Osteoblast (primary cell): Measurements from ENCODE around the gene PPP2R5E. TPM values are rescaled to one million over a fixed set of nuclear protein-coding genes. Genes with fewer than 3 reads are reported as not detected.
A peak's percentile ranks its signal among the peaks of the same experiment; 100 is the strongest.

Source experiments
- DNase-seq: peaks from one replicate; pipeline ENCODE4 v3.0.0; 2011; ENCODE audit warnings: low spot score, mixed read lengths; ENCODE audit not compliant: insufficient read length; ENCODE audit errors: missing footprints
- H2AFZ ChIP-seq: 2 replicates; pipeline ENCODE4 v1.6.0; 2011; ENCODE audit warnings: mild to moderate bottlenecking, low read length
- H3K27ac ChIP-seq: 2 replicates; pipeline ENCODE4 v1.5.1; 2011; ENCODE audit warnings: mild to moderate bottlenecking, low read depth, low read length, moderate library complexity
- H3K27me3 ChIP-seq: 2 replicates; pipeline ENCODE4 v1.6.0; 2012; ENCODE audit warnings: mild to moderate bottlenecking, control low read depth, inconsistent platforms, low read length, moderate library complexity; ENCODE audit not compliant: insufficient read depth
- H3K36me3 ChIP-seq: 2 replicates; pipeline ENCODE4 v1.5.1; 2011; ENCODE audit warnings: mild to moderate bottlenecking, low read length, control low read depth, moderate library complexity; ENCODE audit not compliant: insufficient read depth
- H3K4me1 ChIP-seq: 2 replicates; pipeline ENCODE4 v1.5.1; 2011; ENCODE audit warnings: mild to moderate bottlenecking, low read length, control low read depth, moderate library complexity; ENCODE audit not compliant: insufficient read depth
- H3K4me2 ChIP-seq: 2 replicates; pipeline ENCODE4 v1.6.0; 2011; ENCODE audit warnings: mild to moderate bottlenecking, low read length; ENCODE audit not compliant: insufficient read depth
- H3K4me3 ChIP-seq: fragments of 200-600 bp; sonication (generic); 3 replicates; pipeline ENCODE4 v1.5.1; 2012; ENCODE audit warnings: mild to moderate bottlenecking, low read length, inconsistent platforms; ENCODE audit not compliant: insufficient read depth
- H3K79me2 ChIP-seq: 2 replicates; pipeline ENCODE4 v1.6.0; 2012; ENCODE audit warnings: mild to moderate bottlenecking, low read length, control low read depth, inconsistent platforms; ENCODE audit not compliant: insufficient read depth
- H3K9me3 ChIP-seq: 2 replicates; pipeline ENCODE4 v1.5.1; 2011; ENCODE audit warnings: low read depth, low read length, control low read depth
- H4K20me1 ChIP-seq: 2 replicates; pipeline ENCODE4 v1.6.0; 2012; ENCODE audit warnings: mild to moderate bottlenecking, low read length, control low read depth; ENCODE audit not compliant: insufficient read depth
- CTCF ChIP-seq: IDR thresholded peaks from 2 replicates; pipeline ENCODE4 v1.5.1; 2011; ENCODE audit warnings: mild to moderate bottlenecking, low read depth, low read length, moderate library complexity; ENCODE audit errors: extremely low read depth
- total RNA-seq: library from RNA; depleted of rRNA; stranded (reverse); fragments of >200 nt; gene quantifications from 2 replicates; pipeline ENCODE4 v1.2.3, GENCODE V29; 2012

The PPP2R5E gene
- total RNA-seq, 1 donor, result 29.3 TPM

- no peak for DNase-seq
- H3K79me2 ChIP-seq, result no peaks in the 10 kb centered on the region
- no peak for TF ChIP-seq CTCF
- H3K27me3 ChIP-seq, result no peaks in the 10 kb centered on the region
- no peak overlapping the region for H3K4me2 ChIP-seq
- H2AFZ ChIP-seq, result no peak overlapping the region
- H3K36me3 ChIP-seq, result peaks cover 4% of the 10 kb centered on the region
- no peak overlapping the region for H3K4me3 ChIP-seq
- H3K9me3 ChIP-seq, result no peaks in the 10 kb centered on the region
- H4K20me1 ChIP-seq, result no peaks in the 10 kb centered on the region
- no peak overlapping the region for H3K27ac ChIP-seq
- peaks cover 3% of the 10 kb centered on the region for H3K4me1 ChIP-seq
These were observed 150.2 kb downstream of the PPP2R5E start for GRCh38 chr14:63393012-63393411.

- no peaks in the 10 kb centered on the region for H3K79me2 ChIP-seq
- DNase-seq, result no peak
- H3K4me3 ChIP-seq, result no peak overlapping the region
- H2AFZ ChIP-seq, result no peak overlapping the region
- no peaks in the 10 kb centered on the region for H4K20me1 ChIP-seq
- H3K4me2 ChIP-seq, result no peak overlapping the region
- H3K4me1 ChIP-seq, result peaks cover 3% of the 10 kb centered on the region
- H3K27ac ChIP-seq, result no peak overlapping the region
- peaks cover 10% of the 10 kb centered on the region for H3K36me3 ChIP-seq
- H3K27me3 ChIP-seq, result no peaks in the 10 kb centered on the region
- H3K9me3 ChIP-seq, result no peaks in the 10 kb centered on the region
- no peak for TF ChIP-seq CTCF
These were observed 150.9 kb downstream of the PPP2R5E start for GRCh38 chr14:63392236-63392635.

GRCh38 chr14:63388766-63389431, 154.3 kb downstream of the PPP2R5E start:
- Histone ChIP-seq H3K27me3 (no peaks in the 10 kb centered on the region), H3K4me1 (no peaks in the 10 kb centered on the region), H3K79me2 (no peaks in the 10 kb centered on the region), H3K4me3 (no peak overlapping the region), H3K4me2 (no peak overlapping the region), H3K9me3 (no peaks in the 10 kb centered on the region), H3K27ac (no peak overlapping the region), H3K36me3 (peaks cover 20% of the 10 kb centered on the region), H2AFZ (no peak overlapping the region), H4K20me1 (no peaks in the 10 kb centered on the region)
- peak; percentile 97 for TF ChIP-seq CTCF
- DNase-seq, result peak; percentile 14

- Histone ChIP-seq H3K4me3 (no peak overlapping the region), H3K27me3 (no peaks in the 10 kb centered on the region), H3K4me1 (no peaks in the 10 kb centered on the region), H3K79me2 (no peaks in the 10 kb centered on the region), H3K27ac (no peak overlapping the region), H3K9me3 (no peaks in the 10 kb centered on the region), H3K36me3 (peaks cover 27% of the 10 kb centered on the region), H3K4me2 (no peak overlapping the region), H4K20me1 (no peaks in the 10 kb centered on the region), H2AFZ (no peak overlapping the region)
- DNase-seq, result no peak
- no peak for TF ChIP-seq CTCF
These were observed 155.5 kb downstream of the PPP2R5E start for GRCh38 chr14:63387711-63388110.
